Esophagus muscularis mucosa (tissue), 4 donors: ENCODE measurements around the gene NPC1L1. TPM values are rescaled to one million over a fixed set of nuclear protein-coding genes. Genes with fewer than 3 reads are reported as not detected.
"Not testable (repeated sequence)": the region's sequence is repeated elsewhere in the genome, so short reads cannot be mapped to it uniquely, and the experiment has no call there.

Experiments
- DNase-seq: peaks from one replicate; pipeline ENCODE4 v3.0.0-alpha.2; 2017; ENCODE audit errors: extremely low spot score
- H3K27ac ChIP-seq, 4 donors: fragments of 200-600 bp; sonication (generic); replicated peaks in 1 of 4; 1 replicate in 3 of 4; 2 replicates in 1 of 4; pipeline ENCODE4 v1.5.1; 2016 to 2019; ENCODE audit warnings: mild to moderate bottlenecking in 1 of 4
- H3K27me3 ChIP-seq, 4 donors: fragments of 200-600 bp; sonication (generic); one replicate each; pipeline versions ENCODE4 v1.5.1 to v1.6.0; 2016 to 2019
- H3K36me3 ChIP-seq, 4 donors: fragments of 200-600 bp; sonication (generic); one replicate each; pipeline ENCODE4 v1.5.1; 2016 to 2019
- H3K4me1 ChIP-seq, 4 donors: fragments of 200-600 bp; sonication (generic); one replicate each; pipeline ENCODE4 v1.5.1; 2016 to 2019
- H3K4me3 ChIP-seq, 4 donors: fragments of 200-600 bp; sonication (generic); 1 replicate in 2 of 4; 2 replicates in 2 of 4; pipeline ENCODE4 v1.5.1; 2016 to 2019; ENCODE audit warnings: mild to moderate bottlenecking in 4 of 4, moderate library complexity in 1 of 4
- H3K9me3 ChIP-seq, 4 donors: fragments of 200-600 bp; sonication (generic); 1 replicate in 3 of 4; 2 replicates in 1 of 4; pipeline ENCODE4 v1.5.1; 2016 to 2019
- CTCF ChIP-seq, 3 experiments: fragments of 200-600 bp in 2 of 3; fragments of 450-650 bp in 1 of 3; sonication (generic) in 2 of 3; IDR thresholded peaks; one replicate each; pipeline ENCODE4 v1.5.1; 2017 to 2019; ENCODE audit warnings: antibody characterized with exemption in 3 of 3, mild to moderate bottlenecking in 2 of 3, moderate library complexity in 1 of 3
- EP300 ChIP-seq: sonication (generic); formaldehyde crosslinking; IDR thresholded peaks from one replicate; pipeline ENCODE4 v1.6.1; 2017; ENCODE audit warnings: antibody characterized with exemption
- POLR2A ChIP-seq: fragments of 450-650 bp; IDR thresholded peaks from one replicate; pipeline ENCODE4 v1.6.1; 2017; ENCODE audit warnings: antibody characterized with exemption, moderate library complexity, mild to moderate bottlenecking, low read depth
- POLR2AphosphoS5 ChIP-seq, 2 donors: sonication (generic); formaldehyde crosslinking; IDR thresholded peaks; one replicate each; pipeline ENCODE4 v1.6.1; 2017; ENCODE audit warnings: antibody characterized with exemption in 2 of 2
- WGBS: methylation state at CpG from one replicate; pipeline ENCODE4 v1.1.5; 2018; 5-methylcytosine and 5-hydroxymethylcytosine counted together
- intact Hi-C: fragments of 100-400 bp; cut with DNase I; formaldehyde crosslinking; loops from one replicate; pipeline ENCODE4 v1.15.1; 2023
- total RNA-seq, 4 donors: library from RNA; depleted of rRNA; stranded (reverse); fragments of >200 nt; gene quantifications; one replicate each; pipeline versions ENCODE4 v1.1.0 to v1.2.1, GENCODE V29; 2016

The NPC1L1 gene
- total RNA-seq, 4 donors from 2014 or later, result 0.17 to 0.57 TPM; not detected in 2

- TF ChIP-seq EP300 (no peak), POLR2A (no peak), CTCF (IDR thresholded peaks at IDR 0.05) (no peak), POLR2AphosphoS5 (IDR thresholded peaks at IDR 0.05) (no peak)
- Histone ChIP-seq H3K36me3 (peaks cover 12 to 37% (median 33%) of the 10 kb centered on the region in 4 donors), H3K4me3 (no peak overlapping the region), H3K27ac (no peak overlapping the region), H3K27me3 (no peaks in the 10 kb centered on the region), H3K9me3 (no peaks in the 10 kb centered on the region), H3K4me1 (peaks cover 4 to 17% (median 11%) of the 10 kb centered on the region in 4 donors)
- intact Hi-C loops, result no loop called here
- no CpG with 5 or more reads among the region's 6 CpGs for WGBS
- DNase-seq, result no peak
Measured at GRCh38 chr7:44561481-44561880, 20.4 kb upstream of the NPC1L1 start.

GRCh38 chr7:44559485-44559884 lies 18.4 kb upstream of the NPC1L1 start:
- TF ChIP-seq CTCF (IDR thresholded peaks at IDR 0.05) (no peak), POLR2AphosphoS5 (IDR thresholded peaks at IDR 0.05) (no peak), EP300 (no peak), POLR2A (no peak)
- Histone ChIP-seq H3K4me1 (peaks cover 0 to 9% (median 7%) of the 10 kb centered on the region in 4 donors), H3K4me3 (no peak overlapping the region), H3K36me3 (peaks cover 4 to 17% (median 13%) of the 10 kb centered on the region in 4 donors), H3K27me3 (no peaks in the 10 kb centered on the region), H3K9me3 (no peaks in the 10 kb centered on the region), H3K27ac (no peak overlapping the region)
- 84% methylated on average over 4 of the region's 4 CpGs for WGBS
- DNase-seq, result no peak
- intact Hi-C loops, result no loop called here

- no peak overlapping the region for H3K4me3 ChIP-seq
- TF ChIP-seq POLR2AphosphoS5 (IDR thresholded peaks at IDR 0.05), result no peak
- TF ChIP-seq EP300, result no peak
- no peak for TF ChIP-seq POLR2A
- no peak for TF ChIP-seq CTCF (IDR thresholded peaks at IDR 0.05)
- intact Hi-C loops, result no loop called here
- H3K27ac ChIP-seq, result no peak overlapping the region
- no peak for DNase-seq
- 83% methylated on average over 2 of the region's 2 CpGs for WGBS
- no peaks in the 10 kb centered on the region for H3K27me3 ChIP-seq
- peaks cover 0 to 9% (median 7%) of the 10 kb centered on the region in 4 donors for H3K4me1 ChIP-seq
- no peaks in the 10 kb centered on the region for H3K36me3 ChIP-seq
- no peaks in the 10 kb centered on the region for H3K9me3 ChIP-seq
Measured at GRCh38 chr7:44557485-44557884, 16.4 kb upstream of the NPC1L1 start.

- no peaks in the 10 kb centered on the region for H3K27me3 ChIP-seq
- H3K4me1 ChIP-seq, result no peaks in the 10 kb centered on the region
- H3K36me3 ChIP-seq, result no peaks in the 10 kb centered on the region
- no peaks in the 10 kb centered on the region for H3K9me3 ChIP-seq
- intact Hi-C loops, result no loop called here
- WGBS, result 86% methylated on average over 2 of the region's 2 CpGs
- TF ChIP-seq EP300, result no peak
- no peak for DNase-seq
- H3K27ac ChIP-seq, result no peak overlapping the region
- H3K4me3 ChIP-seq, result no peak overlapping the region
Measured at GRCh38 chr7:44555350-44555749, 14.2 kb upstream of the NPC1L1 start.

GRCh38 chr7:44552473-44553005 lies 11.4 kb upstream of the NPC1L1 start:
- WGBS, result 56% methylated on average over 3 of the region's 3 CpGs
- H3K9me3 ChIP-seq, H3K36me3 ChIP-seq, intact Hi-C loops, H3K27ac ChIP-seq, DNase-seq, H3K4me3 ChIP-seq, H3K27me3 ChIP-seq, H3K4me1 ChIP-seq: not testable (repeated sequence)

GRCh38 chr7:44549457-44549856 lies 8.3 kb upstream of the NPC1L1 start:
- 77% methylated on average over 3 of the region's 3 CpGs for WGBS
- intact Hi-C loops, result no loop called here
- Histone ChIP-seq H3K9me3 (no peaks in the 10 kb centered on the region), H3K27ac (no peak overlapping the region), H3K27me3 (no peaks in the 10 kb centered on the region), H3K4me1 (no peaks in the 10 kb centered on the region), H3K4me3 (no peak overlapping the region), H3K36me3 (no peaks in the 10 kb centered on the region)
- DNase-seq, result no peak
- TF ChIP-seq EP300 (no peak), POLR2A (no peak), POLR2AphosphoS5 (IDR thresholded peaks at IDR 0.05) (no peak), CTCF (IDR thresholded peaks at IDR 0.05) (no peak)
